Inflammatory macrophage treated with lipopolysaccharide for 4 hours (primary cell): ENCODE data around the gene POLE.
"Not testable (repeated sequence)": the region's sequence is repeated elsewhere in the genome, so short reads cannot be mapped to it uniquely, and the experiment has no call there.

ENCODE experiments used
- DNase-seq: peaks from one replicate; pipeline ENCODE4 v3.0.0-alpha.2; 2020

Gene POLE

GRCh38 chr12:132718644-132719043 lies 31.5 kb upstream of the POLE start:
- DNase-seq = no peak

- no peak for DNase-seq
Observed at GRCh38 chr12:132717531-132718387, 30.6 kb upstream of the POLE start.

- no peak for DNase-seq
Observed at GRCh38 chr12:132717011-132717410, 29.9 kb upstream of the POLE start.

- DNase-seq = no peak
Observed at GRCh38 chr12:132716356-132716755, 29.2 kb upstream of the POLE start.

- DNase-seq = no peak
Observed at GRCh38 chr12:132715874-132716273, 28.7 kb upstream of the POLE start.

GRCh38 chr12:132713123-132713522 lies 26.0 kb upstream of the POLE start:
- DNase-seq = no peak

- DNase-seq = peak; percentile 26
Observed at GRCh38 chr12:132711080-132711843, 24.1 kb upstream of the POLE start.

GRCh38 chr12:132710405-132711079 lies 23.4 kb upstream of the POLE start, which contains the start of gene PGAM5:
Gene PGAM5 (plus strand): TSS chr12:132710842. CDS start chr12:132710877, 35 bp downstream.
- DNase-seq = peak; percentile 90

- DNase-seq = no peak
Observed at GRCh38 chr12:132710043-132710404, 22.9 kb upstream of the POLE start.

GRCh38 chr12:132708150-132708549 lies 21.0 kb upstream of the POLE start:
- DNase-seq = no peak

GRCh38 chr12:132707241-132707640 lies 20.1 kb upstream of the POLE start:
- no peak for DNase-seq

- DNase-seq = no peak
Observed at GRCh38 chr12:132703641-132704040, 16.5 kb upstream of the POLE start.

GRCh38 chr12:132702640-132703039 lies 15.5 kb upstream of the POLE start:
- no peak for DNase-seq

GRCh38 chr12:132700212-132700822 lies 13.2 kb upstream of the POLE start:
- DNase-seq = peak; percentile 52

- DNase-seq = peak; percentile 65
Observed at GRCh38 chr12:132698341-132698740, 11.2 kb upstream of the POLE start.

GRCh38 chr12:132695431-132695830 lies 8.3 kb upstream of the POLE start:
- DNase-seq = no peak

GRCh38 chr12:132694888-132695287 lies 7.7 kb upstream of the POLE start:
- not testable (repeated sequence) for DNase-seq

- not testable (repeated sequence) for DNase-seq
Observed at GRCh38 chr12:132692030-132692429, 4.9 kb upstream of the POLE start.

- DNase-seq = no peak
Observed at GRCh38 chr12:132690112-132690511, 3.0 kb upstream of the POLE start.

- no peak for DNase-seq
Observed at GRCh38 chr12:132689227-132689626, 2.1 kb upstream of the POLE start.

GRCh38 chr12:132686825-132687210 lies 324 bp downstream of the POLE start:
- no peak for DNase-seq

- no peak for DNase-seq
Observed at GRCh38 chr12:132685400-132685799, 1.7 kb downstream of the POLE start.

- DNase-seq = no peak
Observed at GRCh38 chr12:132677492-132677891, 9.7 kb downstream of the POLE start.
